Psoas muscle (tissue), 8 donors: ENCODE results near the gene PLEKHA4. TPM values are rescaled to one million over a fixed set of nuclear protein-coding genes. Genes with fewer than 3 reads are reported as not detected.
A peak's percentile ranks its signal among the peaks of the same experiment; 100 is the strongest.

Experiments used
- ATAC-seq, 4 donors: fragments of 200-7000 bp; cut with Tn5 transposase; one replicate each; pipeline ENCODE4 v1.9.1; 2020; ENCODE audit warnings: moderate library complexity in 3 of 4, mild to moderate bottlenecking in 2 of 4
- DNase-seq, 2 donors: peaks; one replicate each; pipeline ENCODE4 v3.0.0-alpha.2; 2020
- H3K27ac ChIP-seq: fragments of 200-600 bp; one replicate; pipeline ENCODE4 v1.8.0; 2022
- H3K27me3 ChIP-seq, 3 donors: fragments of 200-600 bp in 1 of 3; one replicate each; pipeline versions ENCODE4 v1.6.1 to v1.8.0; 2013 to 2022; ENCODE audit warnings: low read length in 2 of 3, mild to moderate bottlenecking in 2 of 3, moderate library complexity in 1 of 3; ENCODE audit not compliant: insufficient read depth in 3 of 3
- H3K36me3 ChIP-seq, 2 donors: fragments of 200-600 bp in 1 of 2; one replicate each; pipeline versions ENCODE4 v1.6.1 to v1.8.0; 2013 to 2022; ENCODE audit warnings: low read depth in 1 of 2, mild to moderate bottlenecking in 1 of 2, moderate library complexity in 1 of 2; ENCODE audit not compliant: insufficient read depth in 1 of 2
- H3K4me1 ChIP-seq: fragments of 200-600 bp; one replicate; pipeline ENCODE4 v1.8.0; 2022
- H3K4me3 ChIP-seq: fragments of 200-600 bp; one replicate; pipeline ENCODE4 v1.8.0; 2022; ENCODE audit warnings: mild to moderate bottlenecking
- H3K9me3 ChIP-seq: fragments of 200-600 bp; one replicate; pipeline ENCODE4 v1.8.0; 2022
- WGBS, 3 donors: extraction: QIAGEN DNeasy Blood & Tissue Kit; methylation state at CpG; one replicate each; pipeline versions ENCODE4 v1.1.6 to v1.1.7; 2013; 5-methylcytosine and 5-hydroxymethylcytosine counted together
- intact Hi-C, 2 donors: fragments of 100-400 bp; cut with DNase I; formaldehyde crosslinking; loops; one replicate each; pipeline versions ENCODE4 v1.11.0 to v1.14.2; 2022
- polyA plus RNA-seq, 3 donors: library from polyadenylated mRNA; stranded (reverse); fragments of 200-250 nt; gene quantifications; one replicate each; pipeline ENCODE4 v1.2.3, GENCODE V29; 2013
- total RNA-seq, 4 donors: library from RNA; stranded (reverse); fragmentation: NEBNext Ultra II Directional in 2 of 4; extraction: Animal tissue kit (Norgen Biotek cat#: 25700) in 2 of 4; gene quantifications; one replicate each; pipeline versions ENCODE4 v1.2.1 to v1.2.4, GENCODE V29; 2021 to 2023
- TF ChIP-seq, protein P1 (sequence below): fragments of 200-600 bp; IDR thresholded peaks from one replicate; pipeline ENCODE4 v1.8.0; 2022; ENCODE audit warnings: antibody characterized with exemption
- donor health status: healthy with polysubstance abuse.
- donor health status: DM: no; HTN: no; CAD: no; lungs with moderate emphysema.
- donor health status: Bipolar disorder and iron deficiency.
- donor health status: healthy.
- donor health status: DM: yes; HTN: yes; CAD: no.
- donor health status: DM: no; HTN: no; CAD: no.
- donor health status: DM: no; HTN: no; CAD: no.
- donor health status: DM: yes; HTN: yes; CAD: no.

PLEKHA4 gene
- total and polyA plus RNA-seq, 7 donors = 9.4 to 30.0 (median 14.9) TPM

DNA sequence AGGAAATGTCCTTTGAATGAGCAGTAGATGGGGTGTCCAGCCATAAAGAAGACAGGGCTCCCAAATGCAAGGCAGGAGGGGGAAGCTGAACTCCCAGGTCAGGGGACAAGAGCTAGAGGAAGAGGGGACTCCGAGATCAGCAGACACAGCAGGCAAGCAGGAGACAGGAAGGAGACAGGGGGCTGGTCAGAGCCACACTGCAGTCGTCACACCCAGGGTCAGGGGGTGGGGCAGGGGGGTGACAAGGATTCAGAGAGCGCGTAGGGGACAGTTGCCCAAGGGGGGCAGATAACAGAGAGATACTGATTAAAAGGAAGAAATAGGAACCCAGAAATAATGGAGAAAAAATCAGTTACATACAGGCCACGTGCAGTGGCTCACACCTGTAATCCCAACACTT is 35.4 kb downstream of the PLEKHA4 start:
- intact Hi-C loops = loop anchor here in 1 of 2 donors (10.0 kb wide), 1 partner anchor 158 kb away; the partner anchor contains the start of gene NTN5
- Histone ChIP-seq H3K36me3 (no peaks in the 10 kb centered on the region), H3K27ac (no peak overlapping the region), H3K27me3 (no peaks in the 10 kb centered on the region), H3K4me1 (no peaks in the 10 kb centered on the region), H3K9me3 (no peaks in the 10 kb centered on the region), H3K4me3 (no peak overlapping the region)
- DNase-seq (no peak), ATAC-seq (no peak)
- 74 to 84% (median 76%) methylated on average over 5 of the region's 5 CpGs for WGBS, 3 donors
- TF ChIP-seq, protein P1, sequence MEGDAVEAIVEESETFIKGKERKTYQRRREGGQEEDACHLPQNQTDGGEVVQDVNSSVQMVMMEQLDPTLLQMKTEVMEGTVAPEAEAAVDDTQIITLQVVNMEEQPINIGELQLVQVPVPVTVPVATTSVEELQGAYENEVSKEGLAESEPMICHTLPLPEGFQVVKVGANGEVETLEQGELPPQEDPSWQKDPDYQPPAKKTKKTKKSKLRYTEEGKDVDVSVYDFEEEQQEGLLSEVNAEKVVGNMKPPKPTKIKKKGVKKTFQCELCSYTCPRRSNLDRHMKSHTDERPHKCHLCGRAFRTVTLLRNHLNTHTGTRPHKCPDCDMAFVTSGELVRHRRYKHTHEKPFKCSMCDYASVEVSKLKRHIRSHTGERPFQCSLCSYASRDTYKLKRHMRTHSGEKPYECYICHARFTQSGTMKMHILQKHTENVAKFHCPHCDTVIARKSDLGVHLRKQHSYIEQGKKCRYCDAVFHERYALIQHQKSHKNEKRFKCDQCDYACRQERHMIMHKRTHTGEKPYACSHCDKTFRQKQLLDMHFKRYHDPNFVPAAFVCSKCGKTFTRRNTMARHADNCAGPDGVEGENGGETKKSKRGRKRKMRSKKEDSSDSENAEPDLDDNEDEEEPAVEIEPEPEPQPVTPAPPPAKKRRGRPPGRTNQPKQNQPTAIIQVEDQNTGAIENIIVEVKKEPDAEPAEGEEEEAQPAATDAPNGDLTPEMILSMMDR = no peak

DNA sequence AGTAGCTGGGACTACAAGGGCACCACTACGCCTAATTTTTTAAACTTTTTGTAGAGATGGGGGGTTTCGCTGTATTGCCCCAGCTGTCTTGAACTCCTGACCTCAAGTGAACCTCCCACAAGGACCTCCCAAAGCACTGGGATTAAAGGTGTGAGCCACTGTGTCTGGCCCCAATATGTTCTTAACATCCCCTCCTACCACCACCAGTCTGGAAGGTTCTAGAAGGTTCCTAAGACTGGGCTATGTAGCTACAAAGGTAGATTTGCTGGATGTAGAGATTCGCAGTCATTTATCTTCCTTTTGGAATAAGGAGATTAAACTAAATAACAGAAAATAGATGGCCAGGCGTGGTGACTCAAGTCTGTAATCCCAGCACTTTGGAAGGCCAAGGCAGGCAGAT is 37.5 kb downstream of the PLEKHA4 start:
- Histone ChIP-seq H3K27me3 (no peaks in the 10 kb centered on the region), H3K4me3 (no peak overlapping the region), H3K4me1 (no peaks in the 10 kb centered on the region), H3K9me3 (no peaks in the 10 kb centered on the region), H3K36me3 (no peaks in the 10 kb centered on the region), H3K27ac (no peak overlapping the region)
- ATAC-seq = no peak
- TF ChIP-seq, protein P1 = no peak
- 95 to 98% (median 96%) methylated on average over 4 of the region's 4 CpGs for WGBS, 3 donors
- intact Hi-C loops = loop anchor here in 1 of 2 donors (10.0 kb wide), 1 partner anchor 156 kb away; the partner anchor contains the start of gene NTN5
- DNase-seq = no peak

DNA sequence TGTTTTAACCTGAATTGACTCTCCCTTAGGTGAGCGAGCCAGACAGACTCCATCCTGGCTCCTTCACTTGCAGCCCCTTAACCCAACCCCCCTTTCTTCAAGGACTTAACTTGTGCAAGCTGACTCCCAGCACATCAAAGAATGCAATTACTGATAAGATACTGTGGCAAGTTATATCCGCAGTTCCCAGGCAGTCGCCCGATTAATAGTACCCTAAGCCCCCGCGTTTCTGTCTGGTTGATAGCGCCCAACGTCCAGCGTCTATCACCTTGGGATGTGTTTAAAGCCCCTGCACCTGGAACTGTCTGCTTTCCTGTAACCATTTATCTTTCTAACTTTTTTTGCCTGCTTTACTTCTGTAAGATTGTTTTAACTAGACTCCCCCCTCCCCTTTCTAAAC is 38.3 kb downstream of the PLEKHA4 start:
- no peaks in the 10 kb centered on the region for H3K4me1 ChIP-seq
- DNase-seq (no peak), ATAC-seq (no peak)
- 80 to 83% (median 80%) methylated on average over 9 of the region's 9 CpGs for WGBS, 3 donors
- intact Hi-C loops = loop anchor here in 1 of 2 donors (10.0 kb wide), 1 partner anchor 155 kb away; the partner anchor contains the start of gene NTN5
- no peaks in the 10 kb centered on the region for H3K9me3 ChIP-seq
- H3K36me3 ChIP-seq = no peaks in the 10 kb centered on the region
- TF ChIP-seq, protein P1 = no peak
- H3K27me3 ChIP-seq = no peaks in the 10 kb centered on the region
- H3K4me3 ChIP-seq = no peak overlapping the region
- H3K27ac ChIP-seq = no peak overlapping the region

DNA sequence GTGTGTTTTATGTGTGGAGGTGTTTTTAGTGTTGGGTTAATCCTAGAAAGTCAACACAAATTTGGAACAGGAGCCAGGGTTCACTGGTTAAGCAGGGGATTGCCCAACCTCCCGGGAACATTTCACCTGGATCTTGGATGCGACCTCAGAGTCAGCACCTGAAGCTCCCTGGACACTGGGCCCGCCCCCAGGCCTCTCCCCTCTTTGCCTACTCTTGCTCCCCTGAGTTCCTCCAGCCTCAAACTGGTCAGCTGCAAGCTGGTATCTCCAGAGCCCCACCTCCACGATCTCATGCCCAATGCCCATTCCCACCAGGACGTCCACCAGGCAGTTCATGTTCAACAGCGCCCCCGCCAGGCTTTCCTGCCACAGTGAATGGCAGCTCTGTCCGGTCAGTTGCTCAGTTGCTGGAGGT is 41.8 kb downstream of the PLEKHA4 start:
- DNase-seq (no peak), ATAC-seq (peak in 2 of 4 donors; percentile 30 to 66)
- no peak overlapping the region for H3K27ac ChIP-seq
- H3K4me1 ChIP-seq = no peaks in the 10 kb centered on the region
- intact Hi-C loops = no loop called here
- TF ChIP-seq, protein P1 = no peak
- H3K4me3 ChIP-seq = no peak overlapping the region
- H3K36me3 ChIP-seq = no peaks in the 10 kb centered on the region
- H3K27me3 ChIP-seq = no peaks in the 10 kb centered on the region
- no peaks in the 10 kb centered on the region for H3K9me3 ChIP-seq
- 71 to 80% (median 79%) methylated on average over 8 of the region's 8 CpGs for WGBS, 3 donors

DNA sequence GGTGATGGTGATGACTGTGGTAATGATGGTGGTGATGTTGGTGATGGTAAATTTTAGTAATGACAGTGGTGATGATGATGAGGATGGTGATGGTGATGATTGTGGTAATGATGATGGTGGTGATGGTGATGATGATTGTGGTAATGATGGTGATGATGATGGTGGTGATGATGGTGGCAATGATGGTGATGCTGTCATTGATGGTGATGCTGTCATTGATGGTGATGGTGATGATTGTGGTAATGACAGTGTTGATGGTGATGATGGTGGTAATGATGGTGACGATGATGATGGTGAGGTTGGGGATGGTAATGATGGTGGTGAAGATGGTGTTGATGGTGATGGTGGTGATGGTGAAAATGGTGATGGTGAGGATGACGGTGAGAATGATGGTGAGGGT is 45.9 kb downstream of the PLEKHA4 start:
- 97 to 100% (median 98%) methylated on average over 2 of the region's 2 CpGs for WGBS, 3 donors

More for the DNA sequence above, 45.9 kb downstream of the PLEKHA4 start:
- Histone ChIP-seq H3K9me3 (no peaks in the 10 kb centered on the region), H3K36me3 (no peaks in the 10 kb centered on the region), H3K4me1 (peaks cover 9% of the 10 kb centered on the region), H3K27ac (no peak overlapping the region), H3K4me3 (no peak overlapping the region), H3K27me3 (no peaks in the 10 kb centered on the region)
- no peak for ATAC-seq
- DNase-seq = no peak
- intact Hi-C loops = no loop called here
- TF ChIP-seq, protein P1 = no peak
